Tibial artery (tissue), 4 donors: Measurements from ENCODE around the gene PFDN4.
"Not testable (repeated sequence)": the region's sequence is repeated elsewhere in the genome, so short reads cannot be mapped to it uniquely, and the experiment has no call there.

ENCODE experiments used
- DNase-seq, 2 donors: peaks; one replicate each; pipeline ENCODE4 v3.0.0-alpha.2; 2019
- H3K27ac ChIP-seq, 2 donors: fragments of 200-600 bp; sonication (generic) in 1 of 2; 1 replicate in 1 of 2; 2 replicates in 1 of 2; pipeline ENCODE4 v1.5.1; 2018 to 2019; ENCODE audit warnings: mild to moderate bottlenecking in 1 of 2
- H3K27me3 ChIP-seq, 2 donors: fragments of 200-600 bp; sonication (generic) in 1 of 2; one replicate each; pipeline versions ENCODE4 v1.5.1 to v1.6.0; 2016 to 2019
- H3K36me3 ChIP-seq, 3 donors: fragments of 200-600 bp; sonication (generic) in 2 of 3; one replicate each; pipeline ENCODE4 v1.5.1; 2016 to 2019; ENCODE audit warnings: mild to moderate bottlenecking in 2 of 3
- H3K4me1 ChIP-seq, 4 donors: fragments of 200-600 bp; sonication (generic) in 2 of 4; 1 replicate in 3 of 4; 2 replicates in 1 of 4; pipeline ENCODE4 v1.5.1; 2016 to 2019
- H3K4me3 ChIP-seq, 2 donors: fragments of 200-600 bp; sonication (generic) in 1 of 2; 1 replicate in 1 of 2; 2 replicates in 1 of 2; pipeline ENCODE4 v1.5.1; 2018 to 2019; ENCODE audit warnings: mild to moderate bottlenecking in 2 of 2
- H3K9me3 ChIP-seq, 3 donors: fragments of 200-600 bp; sonication (generic) in 1 of 3; one replicate each; pipeline ENCODE4 v1.5.1; 2016 to 2019
- intact Hi-C: fragments of 100-400 bp; cut with DNase I; formaldehyde crosslinking; loops from one replicate; pipeline ENCODE4 v1.15.0; 2023; ENCODE audit warnings: low total_unique reads
- TF ChIP-seq, protein P1 (sequence below), 2 experiments: fragments of 200-600 bp in 1 of 2; fragments of 450-650 bp in 1 of 2; IDR thresholded peaks; one replicate each; pipeline ENCODE4 v1.5.1; 2017 to 2019; ENCODE audit warnings: antibody characterized with exemption in 2 of 2, mild to moderate bottlenecking in 1 of 2, moderate library complexity in 1 of 2

PFDN4 gene

GRCh38 chr20:54223751-54224150 lies 15.9 kb downstream of the PFDN4 start:
- Histone ChIP-seq H3K4me1 (peaks cover 0 to 13% (median 8%) of the 10 kb centered on the region in 4 donors), H3K36me3 (peaks cover 0 to 8% (median 0%) of the 10 kb centered on the region in 3 donors), H3K9me3 (no peaks in the 10 kb centered on the region), H3K27me3 (no peaks in the 10 kb centered on the region), H3K27ac (no peak overlapping the region), H3K4me3 (no peak overlapping the region)
- TF ChIP-seq, protein P1, sequence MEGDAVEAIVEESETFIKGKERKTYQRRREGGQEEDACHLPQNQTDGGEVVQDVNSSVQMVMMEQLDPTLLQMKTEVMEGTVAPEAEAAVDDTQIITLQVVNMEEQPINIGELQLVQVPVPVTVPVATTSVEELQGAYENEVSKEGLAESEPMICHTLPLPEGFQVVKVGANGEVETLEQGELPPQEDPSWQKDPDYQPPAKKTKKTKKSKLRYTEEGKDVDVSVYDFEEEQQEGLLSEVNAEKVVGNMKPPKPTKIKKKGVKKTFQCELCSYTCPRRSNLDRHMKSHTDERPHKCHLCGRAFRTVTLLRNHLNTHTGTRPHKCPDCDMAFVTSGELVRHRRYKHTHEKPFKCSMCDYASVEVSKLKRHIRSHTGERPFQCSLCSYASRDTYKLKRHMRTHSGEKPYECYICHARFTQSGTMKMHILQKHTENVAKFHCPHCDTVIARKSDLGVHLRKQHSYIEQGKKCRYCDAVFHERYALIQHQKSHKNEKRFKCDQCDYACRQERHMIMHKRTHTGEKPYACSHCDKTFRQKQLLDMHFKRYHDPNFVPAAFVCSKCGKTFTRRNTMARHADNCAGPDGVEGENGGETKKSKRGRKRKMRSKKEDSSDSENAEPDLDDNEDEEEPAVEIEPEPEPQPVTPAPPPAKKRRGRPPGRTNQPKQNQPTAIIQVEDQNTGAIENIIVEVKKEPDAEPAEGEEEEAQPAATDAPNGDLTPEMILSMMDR (IDR thresholded peaks at IDR 0.05), result no peak
- no peak for DNase-seq
- intact Hi-C loops, result no loop called here

DNA sequence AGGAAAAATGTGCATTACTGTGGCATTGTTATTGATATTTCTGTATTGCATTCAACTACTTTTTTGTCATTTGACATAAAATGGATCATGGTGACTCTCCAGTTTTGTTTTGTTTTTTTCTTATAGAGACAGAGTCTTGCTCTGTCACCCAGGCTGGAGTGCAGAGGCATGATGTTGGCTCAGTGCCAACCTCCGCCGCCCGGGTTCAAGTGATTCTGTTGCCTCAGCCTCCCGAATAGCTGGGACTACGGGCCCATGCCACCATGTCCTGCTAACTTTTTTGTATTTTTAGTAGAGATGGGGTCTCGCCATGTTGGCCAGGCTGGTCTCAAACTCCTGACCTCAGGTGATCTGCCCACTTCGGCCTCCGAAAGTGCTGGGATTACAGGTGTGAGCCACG lies 16.8 kb downstream of the PFDN4 start:
- H3K4me1 ChIP-seq, result peaks cover 0 to 13% (median 8%) of the 10 kb centered on the region in 4 donors
- DNase-seq, H3K4me3 ChIP-seq, H3K27ac ChIP-seq, H3K36me3 ChIP-seq, H3K9me3 ChIP-seq, H3K27me3 ChIP-seq, intact Hi-C loops: not testable (repeated sequence)

GRCh38 chr20:54227241-54227640 lies 19.4 kb downstream of the PFDN4 start:
- TF ChIP-seq, protein P1 (IDR thresholded peaks at IDR 0.05), result no peak
- Histone ChIP-seq H3K27ac (no peak overlapping the region), H3K4me3 (no peak overlapping the region), H3K27me3 (no peaks in the 10 kb centered on the region), H3K9me3 (no peaks in the 10 kb centered on the region), H3K4me1 (peaks cover 0 to 4% (median 2%) of the 10 kb centered on the region in 4 donors), H3K36me3 (no peaks in the 10 kb centered on the region)
- intact Hi-C loops, result no loop called here
- no peak for DNase-seq

- no peaks in the 10 kb centered on the region for H3K27me3 ChIP-seq
- intact Hi-C loops, result no loop called here
- no peak for DNase-seq
- H3K9me3 ChIP-seq, result no peaks in the 10 kb centered on the region
- H3K27ac ChIP-seq, result no peak overlapping the region
- TF ChIP-seq, protein P1 (IDR thresholded peaks at IDR 0.05), result no peak
- no peak overlapping the region for H3K4me3 ChIP-seq
- H3K36me3 ChIP-seq, result no peaks in the 10 kb centered on the region
- no peaks in the 10 kb centered on the region for H3K4me1 ChIP-seq
Observed at GRCh38 chr20:54227751-54228150, 19.9 kb downstream of the PFDN4 start.

DNA sequence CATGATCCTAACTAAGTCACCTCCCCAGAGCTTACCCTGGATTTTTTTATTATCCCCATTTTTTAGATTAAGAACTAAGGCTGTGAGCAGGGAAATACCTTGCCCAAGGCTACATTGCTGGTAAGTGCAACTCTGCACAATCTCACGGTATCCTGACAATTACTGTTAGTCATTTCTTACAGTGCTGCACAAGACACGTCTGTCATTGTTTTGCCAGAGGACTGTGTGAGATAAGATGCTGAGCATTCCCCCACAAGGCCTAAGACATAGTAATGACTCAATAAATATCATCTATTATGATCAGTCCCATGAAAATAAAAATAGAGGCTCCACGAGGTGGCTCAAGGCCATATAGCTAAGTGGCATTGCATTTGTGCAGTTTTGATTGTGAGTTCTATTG lies 21.0 kb downstream of the PFDN4 start:
- Histone ChIP-seq H3K27ac (no peak overlapping the region), H3K4me3 (no peak overlapping the region), H3K9me3 (no peaks in the 10 kb centered on the region), H3K4me1 (no peaks in the 10 kb centered on the region), H3K27me3 (no peaks in the 10 kb centered on the region), H3K36me3 (no peaks in the 10 kb centered on the region)
- TF ChIP-seq, protein P1 (IDR thresholded peaks at IDR 0.05), result no peak
- intact Hi-C loops, result no loop called here
- DNase-seq, result no peak

DNA sequence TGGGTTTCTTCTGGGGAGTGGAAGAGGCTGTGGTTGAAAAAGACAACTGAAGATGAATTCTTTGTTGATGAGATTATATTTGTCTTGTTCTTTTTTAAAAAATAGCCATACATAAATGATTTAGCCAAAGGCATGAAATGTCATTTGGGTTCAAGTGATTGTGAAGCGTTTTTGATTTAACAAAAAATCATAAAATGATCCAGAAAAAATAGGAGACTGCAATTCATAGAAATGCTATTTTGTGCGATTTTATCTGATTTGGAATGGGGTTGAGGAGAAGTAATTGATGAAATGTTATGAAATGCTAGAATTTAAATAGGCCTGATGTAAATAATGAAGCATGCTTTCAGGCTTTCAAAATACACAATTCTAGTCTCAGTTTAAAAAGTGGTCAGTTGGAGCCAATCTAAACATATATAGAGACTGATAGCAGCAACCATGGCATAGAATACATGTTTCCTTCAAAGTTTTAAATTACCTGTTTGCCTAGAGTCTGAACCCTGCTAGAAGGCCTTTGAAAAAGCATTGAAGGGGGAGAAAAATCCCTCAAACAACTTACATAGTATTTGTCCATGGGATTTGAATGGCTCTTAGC lies 21.8 kb downstream of the PFDN4 start:
- TF ChIP-seq, protein P1 (IDR thresholded peaks at IDR 0.05), result no peak
- intact Hi-C loops, result no loop called here
- no peak overlapping the region for H3K4me3 ChIP-seq
- H3K9me3 ChIP-seq, result no peaks in the 10 kb centered on the region
- no peaks in the 10 kb centered on the region for H3K27me3 ChIP-seq
- H3K36me3 ChIP-seq, result no peaks in the 10 kb centered on the region
- no peaks in the 10 kb centered on the region for H3K4me1 ChIP-seq
- no peak overlapping the region for H3K27ac ChIP-seq
- no peak for DNase-seq
